ENCODE measurements around the gene CALML5.

CALML5 gene

GRCh38 chr10:5504146-5505072 lies 5.0 kb upstream of the CALML5 start:
- Histone ChIP-seq H3K36me3 (ENCODE audit: insufficient read depth, low read length) (no peaks in the 10 kb centered on the region), H3K4me3 (ENCODE audit: low read length, poor library complexity, severe bottlenecking) (no peak overlapping the region), H3K27me3 (ENCODE audit: insufficient read depth, low read length, poor library complexity, severe bottlenecking) (no peaks in the 10 kb centered on the region), H3K4me2 (ENCODE audit: low read depth, low read length, poor library complexity, severe bottlenecking) (no peak overlapping the region), H3K9me3 (ENCODE audit: insufficient read depth, low read depth, low read length) (no peaks in the 10 kb centered on the region), H3F3A (ENCODE audit: low read depth) (no peaks in the 10 kb centered on the region), H3K79me2 (ENCODE audit: insufficient read depth, low read length) (no peaks in the 10 kb centered on the region), H3K9ac (ENCODE audit: low read depth, low read length, poor library complexity, severe bottlenecking) (no peak overlapping the region), H4K20me1 (ENCODE audit: insufficient read depth, low read length, poor library complexity, severe bottlenecking) (no peaks in the 10 kb centered on the region), H2AFZ (ENCODE audit: low read length) (no peak overlapping the region), H3K4me1 (ENCODE audit: insufficient read depth, low read length, poor library complexity, severe bottlenecking) (no peaks in the 10 kb centered on the region), H3K9me2 (replicated peaks; ENCODE audit: low read depth, low read length) (no peaks in the 10 kb centered on the region)
- TF ChIP-seq EZH2phosphoT487 (IDR thresholded peaks at IDR 0.05; ENCODE audit: borderline replicate concordance) (no peak), CTCF (conservative IDR thresholded peaks at IDR 0.05; ENCODE audit: low read length) (no peak)

- H3K4me1 ChIP-seq (ENCODE audit: insufficient read depth, low read length, poor library complexity, severe bottlenecking): no peaks in the 10 kb centered on the region
- H3K9ac ChIP-seq (ENCODE audit: low read depth, low read length, poor library complexity, severe bottlenecking): no peak overlapping the region
- no peak overlapping the region for H3K4me3 ChIP-seq (ENCODE audit: low read length, poor library complexity, severe bottlenecking)
- no peaks in the 10 kb centered on the region for H3K9me2 ChIP-seq (replicated peaks; ENCODE audit: low read depth, low read length)
- H2AFZ ChIP-seq (ENCODE audit: low read length): no peak overlapping the region
- no peak overlapping the region for H3K4me2 ChIP-seq (ENCODE audit: low read depth, low read length, poor library complexity, severe bottlenecking)
- H3K36me3 ChIP-seq (ENCODE audit: insufficient read depth, low read length): no peaks in the 10 kb centered on the region
- H3K27me3 ChIP-seq (ENCODE audit: insufficient read depth, low read length, poor library complexity, severe bottlenecking): no peaks in the 10 kb centered on the region
- no peaks in the 10 kb centered on the region for H3K79me2 ChIP-seq (ENCODE audit: insufficient read depth, low read length)
- H4K20me1 ChIP-seq (ENCODE audit: insufficient read depth, low read length, poor library complexity, severe bottlenecking): no peaks in the 10 kb centered on the region
- H3K9me3 ChIP-seq (ENCODE audit: insufficient read depth, low read depth, low read length): no peaks in the 10 kb centered on the region
- no peak for TF ChIP-seq CTCF (conservative IDR thresholded peaks at IDR 0.05; ENCODE audit: low read length)
- no peak for TF ChIP-seq EZH2phosphoT487 (IDR thresholded peaks at IDR 0.05; ENCODE audit: borderline replicate concordance)
- no peaks in the 10 kb centered on the region for H3F3A ChIP-seq (ENCODE audit: low read depth)
Observed at GRCh38 chr10:5503477-5503835, 4.1 kb upstream of the CALML5 start.

DNA sequence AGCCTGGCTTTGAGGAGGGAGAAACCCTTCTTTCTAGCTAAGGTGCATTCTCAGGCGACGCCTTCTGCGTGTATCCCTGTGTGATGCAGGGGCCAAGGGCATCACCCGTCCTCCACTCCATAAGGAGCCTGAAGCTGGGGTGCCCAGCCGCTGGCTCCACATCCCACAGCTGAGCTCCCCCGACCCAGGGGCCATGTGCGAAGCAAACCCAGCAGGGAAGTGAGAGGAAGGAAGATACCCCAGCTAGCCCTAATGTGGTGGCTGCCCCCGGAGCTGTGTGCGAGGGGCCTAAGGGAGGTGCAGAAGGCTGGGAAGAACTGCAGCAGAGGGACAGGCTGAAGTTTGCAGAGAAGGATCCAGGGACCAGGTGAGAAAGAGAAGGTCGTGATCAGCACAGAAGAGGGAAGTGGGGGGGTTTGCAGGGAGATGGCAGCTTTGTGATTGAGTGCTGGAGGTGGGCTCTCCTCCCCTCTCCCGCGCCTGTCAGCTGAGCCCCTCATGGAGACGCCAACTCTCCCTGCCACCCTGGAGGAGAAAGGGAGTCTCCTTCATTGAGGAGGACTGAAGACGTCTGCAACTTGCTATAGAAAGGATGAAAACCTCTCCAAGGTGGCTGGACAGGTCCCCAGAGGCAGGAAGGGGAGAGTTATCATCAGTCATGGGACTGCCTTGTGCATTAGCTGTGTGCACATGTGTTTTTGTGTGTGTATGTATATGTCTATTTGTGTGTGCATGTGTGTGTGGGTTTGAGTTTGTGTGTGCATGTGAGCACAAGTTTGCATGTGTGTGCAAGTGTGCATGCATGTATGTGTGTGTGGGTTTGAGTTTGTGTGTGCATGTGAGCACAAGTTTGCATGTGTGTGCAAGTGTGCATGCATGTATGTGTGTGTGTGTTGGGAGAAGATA lies 3.5 kb upstream of the CALML5 start:
- Histone ChIP-seq H3K4me1 (ENCODE audit: insufficient read depth, low read length, poor library complexity, severe bottlenecking) (no peaks in the 10 kb centered on the region), H2AFZ (ENCODE audit: low read length) (no peak overlapping the region), H3K27me3 (ENCODE audit: insufficient read depth, low read length, poor library complexity, severe bottlenecking) (no peaks in the 10 kb centered on the region), H3K4me3 (ENCODE audit: low read length, poor library complexity, severe bottlenecking) (no peak overlapping the region), H3K9ac (ENCODE audit: low read depth, low read length, poor library complexity, severe bottlenecking) (no peak overlapping the region), H3K36me3 (ENCODE audit: insufficient read depth, low read length) (no peaks in the 10 kb centered on the region), H3K9me2 (replicated peaks; ENCODE audit: low read depth, low read length) (no peaks in the 10 kb centered on the region), H3F3A (ENCODE audit: low read depth) (no peaks in the 10 kb centered on the region), H3K79me2 (ENCODE audit: insufficient read depth, low read length) (no peaks in the 10 kb centered on the region), H3K9me3 (ENCODE audit: insufficient read depth, low read depth, low read length) (no peaks in the 10 kb centered on the region), H3K4me2 (ENCODE audit: low read depth, low read length, poor library complexity, severe bottlenecking) (no peak overlapping the region), H4K20me1 (ENCODE audit: insufficient read depth, low read length, poor library complexity, severe bottlenecking) (no peaks in the 10 kb centered on the region)
- TF ChIP-seq EZH2phosphoT487 (IDR thresholded peaks at IDR 0.05; ENCODE audit: borderline replicate concordance) (no peak), CTCF (conservative IDR thresholded peaks at IDR 0.05; ENCODE audit: low read length) (no peak)
